Measurements from ENCODE around the gene TMEM123. TPM values are rescaled to one million over a fixed set of nuclear protein-coding genes. Genes with fewer than 3 reads are reported as not detected.

TMEM123 gene
- total and polyA plus RNA-seq, 2 of the 13 experiments (the other 11 are each of a cell fraction or from before 2014, with no cell fraction given), result 365 to 2,761 TPM

GRCh38 chr11:102451681-102452460, 694 bp downstream of the TMEM123 start (continued):
- peak; percentile 63 for TF ChIP-seq ZBTB4 (CRISPR knock-in tag; IDR thresholded peaks at IDR 0.05; ENCODE audit: borderline replicate concordance)
- no peak for TF ChIP-seq PAX8 (CRISPR knock-in tag; IDR thresholded peaks at IDR 0.05; ENCODE audit: borderline replicate concordance)
- TF ChIP-seq SRSF4 (IDR thresholded peaks at IDR 0.05; ENCODE audit: low read depth, low read length, poor library complexity, severe bottlenecking), result no peak
- TF ChIP-seq JUND (CRISPR knock-in tag; IDR thresholded peaks at IDR 0.05), result no peak
- TF ChIP-seq NFYC (CRISPR knock-in tag; IDR thresholded peaks at IDR 0.05), result no peak
- no peak for TF ChIP-seq ZUFSP (CRISPR knock-in tag; IDR thresholded peaks at IDR 0.05; ENCODE audit: borderline replicate concordance)
- TF ChIP-seq ZBTB34 (CRISPR knock-in tag; IDR thresholded peaks at IDR 0.05), result no peak
- peak; percentile 47; the same call in 1 of the 2 replicates for TF ChIP-seq ZSCAN9 (CRISPR knock-in tag; IDR thresholded peaks at IDR 0.05; ENCODE audit: borderline replicate concordance)
- TF ChIP-seq ZNF382 (CRISPR knock-in tag; IDR thresholded peaks at IDR 0.05; ENCODE audit: borderline replicate concordance), result no peak
- no peak for TF ChIP-seq IRF9 (CRISPR knock-in tag; IDR thresholded peaks at IDR 0.05; ENCODE audit: borderline replicate concordance)
- TF ChIP-seq AHR (CRISPR knock-in tag; IDR thresholded peaks at IDR 0.05), result 0 out of 2 replicates have a peak, but pooled peaks have one; percentile 47
- no peak for TF ChIP-seq EHMT2 (IDR thresholded peaks at IDR 0.05; ENCODE audit: borderline replicate concordance, low read depth, low read length)
- no peak for TF ChIP-seq MLLT10 (CRISPR knock-in tag; IDR thresholded peaks at IDR 0.05)
- TF ChIP-seq NR2F1 (CRISPR knock-in tag; IDR thresholded peaks at IDR 0.05), result 0 out of 4 replicates have a peak, but pooled peaks of 1 of the 2 experiments have one; percentile 11
- no peak for TF ChIP-seq LRRFIP1 (CRISPR knock-in tag; conservative IDR thresholded peaks at IDR 0.05)
- TF ChIP-seq KAT2B (IDR thresholded peaks at IDR 0.05; ENCODE audit: borderline replicate concordance, low read depth, low read length), result no peak
- peak; percentile 26; the same call in 1 of the 2 replicates for TF ChIP-seq ZNF263 (CRISPR knock-in tag; IDR thresholded peaks at IDR 0.05)
- TF ChIP-seq TOPORS (CRISPR knock-in tag; IDR thresholded peaks at IDR 0.05), result no peak

Measured in HepG2 (cell line).